Stimulated activated CD4-positive, alpha-beta T cell treated with anti-CD3 and anti-CD28 coated beads, TNF-alpha, amount 100 ng/mL, for 4 hours (primary cell): ENCODE measurements around the gene OR5L1.

Experiments used
- DNase-seq, 3 experiments: peaks; one replicate each; pipeline ENCODE4 v3.0.0-alpha.2; 2020; ENCODE audit warnings: low read depth in 3 of 3

OR5L1 gene

GRCh38 chr11:55811067-55811466 is at the start of gene OR5L1:
TSS of gene OR5L1 (plus strand) at chr11:55811367. CDS start at chr11:55811467, 100 bp downstream.
- no peak for DNase-seq

- DNase-seq = no peak
These were observed 38.0 kb upstream of the OR5L1 start, which contains the start of gene OR5D13 for GRCh38 chr11:55773138-55773537. TSS of gene OR5D13 (plus strand) at chr11:55773438. CDS start at chr11:55773438, 0 bp downstream.

GRCh38 chr11:55791606-55792005 is 19.6 kb upstream of the OR5L1 start:
- DNase-seq = no peak

GRCh38 chr11:55793321-55793720 is 17.8 kb upstream of the OR5L1 start:
- DNase-seq = no peak

- no peak for DNase-seq
These were observed 15.9 kb upstream of the OR5L1 start, which contains the start of gene OR5D14 for GRCh38 chr11:55795256-55795655. TSS of gene OR5D14 (plus strand) at chr11:55795556. CDS start at chr11:55795556, 0 bp downstream.

GRCh38 chr11:55806248-55806647 is 4.9 kb upstream of the OR5L1 start:
- no peak for DNase-seq

GRCh38 chr11:55819330-55819729 is 8.2 kb downstream of the OR5L1 start, which contains the start of gene OR5D18:
TSS of gene OR5D18 (plus strand) at chr11:55819630. CDS start at chr11:55819630, 0 bp downstream.
- DNase-seq = no peak

GRCh38 chr11:55826919-55827318 is 15.8 kb downstream of the OR5L1 start, which contains the start of gene OR5L2:
TSS of gene OR5L2 (plus strand) at chr11:55827219. CDS start at chr11:55827219, 0 bp downstream.
- DNase-seq = no peak

GRCh38 chr11:55838452-55838851 is 27.3 kb downstream of the OR5L1 start, which contains the start of gene OR5D16:
TSS of gene OR5D16 (plus strand) at chr11:55838752. CDS start at chr11:55838752, 0 bp downstream.
- DNase-seq = no peak

GRCh38 chr11:55847453-55847852 is 36.3 kb downstream of the OR5L1 start:
- DNase-seq = no peak

GRCh38 chr11:55849037-55849436 is 37.9 kb downstream of the OR5L1 start:
- no peak for DNase-seq

GRCh38 chr11:55852141-55852540 is 41.0 kb downstream of the OR5L1 start:
- DNase-seq = no peak

- no peak for DNase-seq
These were observed 43.5 kb downstream of the OR5L1 start for GRCh38 chr11:55854704-55855103.
